GM19240 (cell line): Measurements from ENCODE around the gene ZNF117.
"Not testable (repeated sequence)": the region's sequence is repeated elsewhere in the genome, so short reads cannot be mapped to it uniquely, and the experiment has no call there.

ENCODE experiments used
- DNase-seq: peaks from one replicate; pipeline ENCODE4 v3.0.0; 2011; ENCODE audit warnings: low spot score; ENCODE audit not compliant: insufficient read length

The ZNF117 gene

GRCh38 chr7:64990936-64991335 is at the start of gene ZNF117:
ZNF117 (minus strand) TSS chr7:64991036.
- DNase-seq = no peak

DNA sequence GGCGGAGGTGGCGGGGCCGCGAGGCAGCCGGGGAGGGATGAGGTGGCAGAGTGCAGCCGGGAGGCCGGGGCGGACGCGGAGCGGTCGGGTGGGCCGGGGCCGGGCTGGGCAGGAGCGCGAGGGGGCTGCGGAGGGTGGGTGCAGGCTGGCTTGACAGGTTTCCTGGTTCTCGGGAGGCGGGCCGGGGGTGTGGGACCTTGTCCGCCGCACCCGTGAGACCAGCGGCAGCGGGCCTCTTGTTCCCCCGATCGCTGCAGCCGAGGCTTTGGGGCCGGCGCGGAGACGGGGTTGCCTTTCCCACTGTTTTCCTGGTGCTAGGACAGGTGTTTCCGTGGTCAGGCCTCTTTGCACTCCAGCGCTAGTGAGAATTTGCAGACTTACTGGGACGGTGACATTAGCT is 47.9 kb upstream of the ZNF117 start:
- DNase-seq = not testable (repeated sequence)

DNA sequence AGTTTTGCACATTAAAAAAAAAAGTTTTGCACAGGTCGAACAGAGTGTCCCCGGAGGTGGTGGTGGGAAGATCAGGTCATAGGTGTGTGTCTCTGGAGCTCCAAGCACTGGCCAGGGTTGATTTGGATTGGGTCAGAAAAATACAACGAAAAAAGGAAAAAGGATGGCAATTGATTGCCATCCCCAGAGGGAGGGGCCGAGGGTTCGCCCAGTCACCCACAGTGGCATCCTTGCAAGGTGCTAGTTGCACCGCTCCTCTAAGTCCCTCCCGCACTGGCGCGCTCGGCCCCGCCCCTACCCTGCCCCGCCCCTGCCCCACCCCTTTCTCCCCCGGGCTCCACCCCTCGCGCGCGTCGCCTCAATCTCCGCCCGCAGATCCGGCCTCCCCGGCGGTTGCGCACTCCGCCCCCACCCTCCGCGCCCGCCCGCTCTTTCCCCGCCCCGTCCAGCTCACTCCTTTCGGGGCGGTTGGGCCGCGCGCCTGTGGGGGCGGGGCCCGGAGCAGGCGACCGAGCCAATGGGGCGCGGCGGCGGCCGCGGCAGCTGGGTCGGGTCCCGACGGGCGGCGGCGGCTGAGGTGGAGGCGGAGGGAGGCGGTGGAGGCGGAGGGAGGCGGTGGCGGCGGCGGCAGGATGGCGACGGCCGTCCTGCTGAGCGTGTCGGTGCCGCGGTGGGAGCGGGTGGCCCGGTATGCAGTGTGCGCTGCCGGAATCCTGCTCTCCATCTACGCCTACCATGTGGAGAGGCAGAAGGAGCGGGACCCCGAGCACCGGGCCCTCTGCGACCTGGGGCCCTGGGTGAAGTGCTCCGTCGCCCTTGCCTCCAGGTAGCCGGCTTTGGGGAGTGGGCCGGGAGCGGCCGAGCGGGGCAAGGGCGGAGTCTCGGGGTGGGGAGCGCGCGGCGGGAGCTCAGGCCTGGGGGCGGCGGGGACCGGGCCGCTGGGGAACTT is 47.2 kb upstream of the ZNF117 start:
- DNase-seq = peak; percentile 71

GRCh38 chr7:65036526-65036925 is 45.7 kb upstream of the ZNF117 start:
- DNase-seq = not testable (repeated sequence)

GRCh38 chr7:65035469-65035868 is 44.6 kb upstream of the ZNF117 start:
- not testable (repeated sequence) for DNase-seq

DNA sequence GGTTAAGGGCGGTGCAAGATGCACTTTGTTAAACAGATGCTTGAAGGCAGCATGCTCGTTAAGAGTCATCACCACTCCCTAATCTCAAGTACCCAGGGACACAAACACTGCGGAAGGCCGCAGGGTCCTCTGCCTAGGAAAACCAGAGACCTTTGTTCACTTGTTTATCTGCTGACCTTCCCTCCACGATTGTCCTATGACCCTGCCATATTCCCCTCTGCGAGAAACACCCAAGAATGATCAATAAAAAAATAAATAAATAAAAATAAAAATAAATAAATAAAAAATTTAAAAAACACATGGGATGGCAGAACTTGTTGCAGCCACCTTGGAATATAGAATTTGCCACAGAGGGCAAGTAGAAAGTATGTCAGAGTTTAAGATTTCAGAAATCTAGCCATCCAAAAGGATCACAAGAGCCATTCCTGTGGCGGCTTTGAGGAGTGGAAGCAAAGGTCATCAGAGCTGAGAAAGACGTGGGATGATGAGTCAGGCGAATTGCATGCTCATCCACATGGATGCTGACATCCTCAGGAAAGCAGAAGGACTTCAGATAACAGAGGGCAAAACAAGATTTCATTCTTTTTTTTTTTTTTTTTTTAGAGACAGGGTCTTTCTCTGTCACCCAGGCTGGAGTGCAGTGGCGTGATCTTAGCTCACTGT is 43.4 kb upstream of the ZNF117 start:
- not testable (repeated sequence) for DNase-seq

DNA sequence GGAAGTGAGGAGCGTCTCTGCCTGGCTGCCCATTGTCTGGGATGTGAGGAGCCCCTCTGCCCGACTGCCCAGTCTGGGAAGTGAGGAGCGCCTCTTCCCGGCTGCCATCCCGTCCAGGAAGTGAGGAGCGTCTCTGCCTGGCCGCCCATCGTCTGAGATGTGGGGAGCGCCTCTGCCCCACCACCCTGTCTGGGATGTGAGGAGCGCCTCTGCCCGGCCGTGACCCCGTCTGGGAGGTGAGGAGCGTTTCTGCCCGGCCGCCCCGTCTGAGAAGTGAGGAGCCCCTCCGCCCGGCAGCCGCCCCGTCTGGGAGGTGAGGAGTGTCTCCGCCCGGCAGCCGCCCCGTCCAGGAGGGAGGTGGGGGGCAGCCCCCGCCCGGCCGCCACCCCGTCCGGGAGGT is 42.6 kb upstream of the ZNF117 start:
- DNase-seq = not testable (repeated sequence)

DNA sequence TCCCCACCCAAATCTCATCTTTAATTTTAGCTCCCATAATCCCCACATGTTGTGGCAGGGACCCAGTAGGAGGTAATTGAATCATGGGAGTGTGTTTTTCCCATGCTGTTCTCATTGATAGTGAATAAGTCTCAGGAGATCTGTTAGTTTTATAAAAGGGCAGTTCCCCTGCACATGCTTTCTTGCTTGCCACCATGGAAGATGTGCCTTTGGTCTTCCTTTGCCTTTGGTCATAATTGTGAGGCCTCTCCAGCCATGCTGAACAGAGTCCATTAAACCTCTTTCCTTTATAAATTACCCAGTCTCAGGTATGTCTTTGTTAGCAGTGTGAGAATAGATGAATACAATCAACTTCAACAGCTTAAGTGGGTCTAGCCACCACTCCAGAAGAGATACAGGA is 34.2 kb upstream of the ZNF117 start:
- DNase-seq = not testable (repeated sequence)

DNA sequence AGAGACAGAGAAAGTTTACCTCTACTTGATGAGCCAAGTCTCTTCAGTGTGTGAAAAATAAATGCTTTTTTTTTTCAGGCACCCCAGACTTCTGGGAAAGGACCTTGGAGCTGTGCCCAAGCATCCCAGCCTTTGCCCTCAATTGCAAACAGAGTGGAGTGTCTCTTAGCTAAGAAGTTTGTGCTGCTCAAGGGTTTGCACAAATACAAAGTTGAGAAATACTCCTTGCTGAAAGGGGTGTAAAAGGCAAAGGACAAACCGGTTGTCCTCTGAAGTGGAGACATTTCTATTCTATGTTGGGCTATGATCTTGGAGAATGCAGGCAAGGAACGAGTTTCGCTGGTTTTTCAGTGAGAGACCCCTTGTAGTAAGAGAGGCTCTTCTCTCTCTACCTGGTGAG is 30.1 kb upstream of the ZNF117 start:
- DNase-seq = not testable (repeated sequence)

DNA sequence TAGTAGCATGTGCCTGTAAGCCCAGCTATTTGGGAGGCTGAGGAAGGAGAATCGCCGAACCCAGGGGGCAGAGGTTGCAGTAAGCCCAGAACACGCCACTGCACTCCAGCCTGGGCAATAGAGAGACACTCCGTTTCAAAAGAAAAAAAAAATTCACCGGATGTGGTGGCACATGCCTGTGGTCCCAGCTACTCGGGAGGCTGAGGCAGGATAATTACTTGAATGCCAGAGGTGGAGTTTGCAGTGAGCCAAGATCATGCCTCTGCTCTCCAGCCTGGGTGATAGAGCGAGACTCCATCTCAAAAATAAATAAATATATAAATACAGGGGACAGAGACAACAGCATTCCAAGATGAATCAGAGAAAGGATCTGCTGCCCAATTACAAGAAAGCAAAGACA is 19.0 kb upstream of the ZNF117 start:
- DNase-seq = not testable (repeated sequence)

GRCh38 chr7:65009394-65009793 is 18.6 kb upstream of the ZNF117 start:
- not testable (repeated sequence) for DNase-seq

- not testable (repeated sequence) for DNase-seq
Observed at GRCh38 chr7:65007036-65007435, 16.2 kb upstream of the ZNF117 start.

DNA sequence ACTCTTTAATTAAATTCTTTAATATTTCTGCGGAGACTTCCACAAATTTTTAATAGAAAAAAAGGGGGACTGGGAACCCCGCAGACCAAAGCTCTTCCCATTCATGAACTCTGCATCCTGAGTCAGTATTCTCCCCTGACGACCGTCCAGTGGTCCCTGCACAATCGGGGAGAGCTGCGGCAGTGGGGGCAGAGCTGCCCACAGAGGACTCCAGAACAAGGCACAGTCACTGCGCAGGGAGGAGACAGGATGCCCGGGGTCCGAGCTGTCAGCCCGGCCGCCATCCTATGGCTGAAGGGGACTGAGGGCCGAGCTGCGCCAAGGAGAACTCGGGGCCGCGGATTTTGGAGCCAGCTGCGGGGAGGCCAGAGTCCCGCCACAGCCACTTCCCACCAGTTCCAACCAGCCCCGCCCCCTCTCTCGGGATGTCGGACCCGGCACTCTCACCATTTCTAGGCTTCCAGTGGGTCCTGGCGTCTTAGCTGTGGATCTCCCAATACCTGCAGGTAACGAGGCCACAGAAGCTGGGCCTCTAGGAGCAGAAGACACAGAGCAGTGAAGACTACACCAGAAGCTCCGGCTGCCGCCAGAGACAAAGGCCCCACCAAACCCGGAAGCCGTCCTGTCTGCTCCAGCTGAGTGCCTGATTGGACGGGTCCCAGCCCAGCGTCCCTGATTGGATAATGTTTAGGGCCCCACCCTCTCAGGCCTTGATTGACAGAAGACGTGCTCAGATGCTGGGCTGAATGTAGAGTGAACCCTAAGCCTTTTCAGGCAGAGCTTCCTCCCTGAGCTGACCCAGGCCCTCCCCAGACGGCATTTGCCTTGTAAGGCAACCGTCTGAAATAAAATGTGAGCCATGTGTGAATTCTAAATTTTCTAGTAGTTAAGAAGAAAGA is 15.5 kb upstream of the ZNF117 start, which contains the start of gene ERV3-1:
Gene ERV3-1 (minus strand): TSS at position 594 of the 899 bp plus-strand sequence. CDS start 13,661 bp downstream, outside the sequence.
- DNase-seq = peak; percentile 88

DNA sequence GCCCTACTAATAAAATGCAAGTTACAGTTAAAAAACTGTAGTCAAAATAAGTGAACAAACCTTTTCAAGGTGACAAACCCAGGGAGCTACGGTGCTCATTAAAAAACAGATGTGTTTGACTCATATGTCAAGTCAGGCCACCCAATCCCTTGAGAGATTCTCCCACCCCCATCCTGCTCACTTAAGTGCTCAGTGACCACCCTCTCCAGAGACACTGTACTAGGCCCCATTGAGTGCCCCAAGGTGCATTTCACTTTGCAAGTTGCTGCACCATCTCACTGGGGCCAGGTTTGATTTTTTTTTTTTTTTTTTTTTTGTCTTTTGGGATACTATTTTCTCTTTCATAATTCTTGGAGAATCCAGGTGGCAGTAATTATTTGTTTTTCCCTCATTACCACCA is 13.7 kb upstream of the ZNF117 start:
- DNase-seq = no peak

DNA sequence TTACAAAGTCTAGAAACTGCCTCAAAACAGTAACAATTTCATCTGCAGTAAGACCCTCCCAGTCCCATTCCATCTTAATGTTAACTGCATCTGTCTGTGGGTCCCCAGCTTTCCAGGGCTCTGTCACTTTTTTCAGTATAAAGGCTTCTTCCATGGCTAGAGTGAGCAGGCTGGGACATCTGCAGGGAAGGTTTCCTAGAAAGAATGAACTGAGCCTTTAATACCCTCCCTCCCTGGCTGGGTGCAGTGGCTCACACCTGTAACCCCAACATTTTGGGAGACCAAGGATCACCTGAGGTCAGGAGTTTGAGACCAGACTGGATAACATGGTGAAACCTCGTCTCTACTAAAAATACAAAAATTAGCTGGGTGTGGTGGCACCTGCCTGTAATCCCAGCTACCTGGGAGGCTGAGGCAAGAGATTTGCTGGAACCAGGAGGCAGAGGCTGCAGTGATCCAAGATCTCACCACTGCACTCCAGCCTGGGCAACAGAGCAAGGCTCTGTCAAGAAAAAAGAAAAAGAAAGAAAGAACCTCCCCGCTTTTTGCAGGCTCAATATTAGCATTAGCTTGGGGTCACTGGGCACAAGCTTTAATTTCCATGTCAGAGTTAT is 12.2 kb upstream of the ZNF117 start:
- DNase-seq = no peak

DNA sequence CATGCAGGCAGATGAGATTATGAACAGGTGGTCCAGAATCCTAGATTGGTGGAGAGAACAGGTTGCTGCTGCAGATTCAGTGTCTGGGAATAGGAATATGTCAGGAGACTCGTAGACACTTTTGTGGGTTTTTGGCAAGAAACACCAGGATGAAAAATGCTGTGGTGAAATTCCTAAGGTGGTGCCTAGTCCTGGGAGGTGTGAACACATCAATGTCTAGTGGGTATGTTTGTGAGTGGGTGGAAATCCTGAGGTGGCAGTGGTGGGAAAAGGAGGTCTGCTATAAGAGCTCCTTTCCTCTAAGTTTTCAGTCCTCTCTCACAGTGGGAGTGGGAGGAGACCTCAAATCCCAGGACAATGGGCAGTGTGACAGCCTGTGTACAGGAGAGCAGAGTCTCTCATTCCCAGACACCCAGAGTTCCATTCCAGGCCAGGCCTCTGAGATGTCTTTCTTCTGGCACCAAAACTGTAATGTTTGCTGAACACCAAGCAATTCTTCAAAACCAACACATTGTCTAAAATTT is 10.5 kb upstream of the ZNF117 start:
- no peak for DNase-seq

GRCh38 chr7:64999165-65000004 is 8.5 kb upstream of the ZNF117 start:
- DNase-seq = no peak

DNA sequence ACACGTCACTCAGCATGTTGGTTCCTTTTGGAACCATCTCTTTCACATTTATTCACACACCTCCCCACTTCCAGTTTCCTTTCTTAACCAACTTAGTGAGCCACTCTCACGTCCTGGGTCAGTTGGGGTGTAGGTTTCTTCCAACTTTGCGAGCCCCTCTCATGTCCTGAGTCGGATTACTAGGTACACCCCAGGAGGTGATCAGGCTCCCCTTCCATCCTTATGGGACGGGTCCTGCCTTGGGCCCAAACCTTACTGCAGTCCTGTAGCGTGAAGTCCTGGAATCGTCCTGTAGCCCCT is 8.0 kb upstream of the ZNF117 start:
- DNase-seq = no peak

DNA sequence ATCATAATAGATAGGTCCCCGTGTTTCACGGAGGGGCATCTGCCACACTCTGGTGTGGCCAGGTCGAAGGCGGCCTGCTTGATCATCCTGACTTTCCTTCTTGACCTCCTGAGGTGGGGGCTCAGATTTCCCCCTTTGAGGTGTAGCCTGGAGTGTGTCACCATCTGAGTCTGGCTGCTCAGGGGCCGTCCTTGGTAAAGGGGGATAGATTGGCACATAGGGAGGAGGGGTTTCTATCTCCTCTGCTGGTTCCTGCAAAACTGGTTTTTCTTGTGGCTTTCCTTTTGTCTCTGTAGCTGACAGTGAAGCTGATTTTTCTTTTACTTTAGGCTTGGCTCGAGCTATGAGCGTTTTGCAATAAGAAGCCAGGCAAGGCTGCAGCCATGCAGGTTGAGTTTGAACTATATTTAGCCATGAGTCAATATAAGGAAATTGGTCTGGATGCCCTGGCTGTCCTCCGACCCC is 7.1 kb upstream of the ZNF117 start:
- no peak for DNase-seq
